ENCODE results near the gene ARPC1A.
"Not testable (repeated sequence)": the region's sequence is repeated elsewhere in the genome, so short reads cannot be mapped to it uniquely, and the experiment has no call there.

Gene ARPC1A

GRCh38 chr7:99325592-99326407 lies at the start of gene ARPC1A:
ARPC1A (plus strand) TSS chr7:99325898; CDS start chr7:99333354, 7,456 bp downstream.
- no peak for TF ChIP-seq CTCF (IDR thresholded peaks at IDR 0.05; ENCODE audit: borderline replicate concordance, control extremely low read depth, extremely low read depth, insufficient read depth, missing control alignments)
- in situ Hi-C loops (cut with MboI; ENCODE audit: low sequenced_read_pairs, unreplicated experiment): no loop called here
- peak; percentile 99 for DNase-seq (ENCODE audit: low spot score)

- in situ Hi-C loops (cut with MboI; ENCODE audit: low sequenced_read_pairs, unreplicated experiment): no loop called here
- TF ChIP-seq CTCF (IDR thresholded peaks at IDR 0.05; ENCODE audit: borderline replicate concordance, control extremely low read depth, extremely low read depth, insufficient read depth, missing control alignments): no peak
- DNase-seq (ENCODE audit: low spot score): no peak
These were observed 47.5 kb upstream of the ARPC1A start for GRCh38 chr7:99278180-99278579.

GRCh38 chr7:99284165-99284564 lies 41.5 kb upstream of the ARPC1A start:
- DNase-seq (ENCODE audit: low spot score); in situ Hi-C loops (cut with MboI; ENCODE audit: low sequenced_read_pairs, unreplicated experiment): not testable (repeated sequence)

- no peak for DNase-seq (ENCODE audit: low spot score)
- TF ChIP-seq CTCF (IDR thresholded peaks at IDR 0.05; ENCODE audit: borderline replicate concordance, control extremely low read depth, extremely low read depth, insufficient read depth, missing control alignments): no peak
- in situ Hi-C loops (cut with MboI; ENCODE audit: low sequenced_read_pairs, unreplicated experiment): no loop called here
These were observed 37.7 kb upstream of the ARPC1A start for GRCh38 chr7:99287779-99288534.

- DNase-seq (ENCODE audit: low spot score): no peak
- in situ Hi-C loops (cut with MboI; ENCODE audit: low sequenced_read_pairs, unreplicated experiment): no loop called here
- no peak for TF ChIP-seq CTCF (IDR thresholded peaks at IDR 0.05; ENCODE audit: borderline replicate concordance, control extremely low read depth, extremely low read depth, insufficient read depth, missing control alignments)
These were observed 36.5 kb upstream of the ARPC1A start for GRCh38 chr7:99289185-99289584.

- in situ Hi-C loops (cut with MboI; ENCODE audit: low sequenced_read_pairs, unreplicated experiment); DNase-seq (ENCODE audit: low spot score): not testable (repeated sequence)
These were observed 35.5 kb upstream of the ARPC1A start for GRCh38 chr7:99290148-99290547.

- DNase-seq (ENCODE audit: low spot score): no peak
- in situ Hi-C loops (cut with MboI; ENCODE audit: low sequenced_read_pairs, unreplicated experiment): no loop called here
- no peak for TF ChIP-seq CTCF (IDR thresholded peaks at IDR 0.05; ENCODE audit: borderline replicate concordance, control extremely low read depth, extremely low read depth, insufficient read depth, missing control alignments)
These were observed 34.6 kb upstream of the ARPC1A start for GRCh38 chr7:99290980-99291607.

Measured in GM13976 (cell line).